Activated T-cell treated with anti-CD3 and anti-CD28 coated beads for 1 hour (primary cell): ENCODE results near the gene TGIF1.
"Not testable (repeated sequence)": the region's sequence is repeated elsewhere in the genome, so short reads cannot be mapped to it uniquely, and the experiment has no call there.

Source experiments
- DNase-seq: peaks from one replicate; pipeline ENCODE4 v3.0.0-alpha.2; 2020; ENCODE audit warnings: low read depth

Gene TGIF1

GRCh38 chr18:3455907-3456685, 6.1 kb downstream of the TGIF1 start:
- DNase-seq, result no peak

GRCh38 chr18:3456686-3457069, 6.7 kb downstream of the TGIF1 start:
- no peak for DNase-seq

- DNase-seq, result no peak
Measured at GRCh38 chr18:3457261-3457724, 7.3 kb downstream of the TGIF1 start.

- no peak for DNase-seq
Measured at GRCh38 chr18:3458378-3458777, 8.4 kb downstream of the TGIF1 start.

- no peak for DNase-seq
Measured at GRCh38 chr18:3458952-3459853, 9.2 kb downstream of the TGIF1 start.

GRCh38 chr18:3460823-3461398, 10.9 kb downstream of the TGIF1 start:
- no peak for DNase-seq

- no peak for DNase-seq
Measured at GRCh38 chr18:3461704-3462103, 11.7 kb downstream of the TGIF1 start.

GRCh38 chr18:3463051-3463450, 13.1 kb downstream of the TGIF1 start:
- DNase-seq, result no peak

- no peak for DNase-seq
Measured at GRCh38 chr18:3466045-3466444, 16.1 kb downstream of the TGIF1 start.

GRCh38 chr18:3466872-3467271, 16.9 kb downstream of the TGIF1 start:
- no peak for DNase-seq

- DNase-seq, result no peak
Measured at GRCh38 chr18:3468066-3468705, 18.2 kb downstream of the TGIF1 start.

GRCh38 chr18:3468833-3469232, 18.9 kb downstream of the TGIF1 start:
- DNase-seq, result no peak

GRCh38 chr18:3471141-3471648, 21.2 kb downstream of the TGIF1 start:
- no peak for DNase-seq

- DNase-seq, result not testable (repeated sequence)
Measured at GRCh38 chr18:3472121-3472520, 22.1 kb downstream of the TGIF1 start.

- no peak for DNase-seq
Measured at GRCh38 chr18:3472681-3473544, 22.9 kb downstream of the TGIF1 start.

GRCh38 chr18:3478262-3478978, 28.4 kb downstream of the TGIF1 start:
- DNase-seq, result no peak

GRCh38 chr18:3479978-3480509, 30.1 kb downstream of the TGIF1 start:
- no peak for DNase-seq

- no peak for DNase-seq
Measured at GRCh38 chr18:3480827-3481573, 31.0 kb downstream of the TGIF1 start.

GRCh38 chr18:3481696-3482210, 31.8 kb downstream of the TGIF1 start:
- DNase-seq, result no peak
